Effector memory CD4-positive, alpha-beta T cell (primary cell): ENCODE results near the gene PDE3B.

Experiments
- DNase-seq, 3 donors: peaks; one replicate each; pipeline ENCODE4 v3.0.0-alpha.2; 2020
- H3K27ac ChIP-seq: 2 replicates; pipeline ENCODE4 v1.7.0; 2013; ENCODE audit warnings: mild to moderate bottlenecking, low read length, moderate library complexity; ENCODE audit not compliant: insufficient read depth, poor library complexity, severe bottlenecking
- H3K27me3 ChIP-seq: replicated peaks from 2 replicates; pipeline ENCODE4 v1.7.0; 2013; ENCODE audit warnings: mild to moderate bottlenecking, low read length; ENCODE audit not compliant: insufficient read depth, control insufficient read depth, poor library complexity, severe bottlenecking
- H3K36me3 ChIP-seq: 2 replicates; pipeline ENCODE4 v1.7.0; 2013; ENCODE audit warnings: mild to moderate bottlenecking, low read length, moderate library complexity; ENCODE audit not compliant: control insufficient read depth, insufficient read depth
- H3K4me1 ChIP-seq: 2 replicates; pipeline ENCODE4 v1.7.0; 2013; ENCODE audit warnings: low read length, mild to moderate bottlenecking; ENCODE audit not compliant: control insufficient read depth, insufficient read depth, poor library complexity, severe bottlenecking
- H3K4me3 ChIP-seq: 2 replicates; pipeline ENCODE4 v1.7.0; 2013; ENCODE audit warnings: low read length, low read depth, mild to moderate bottlenecking; ENCODE audit not compliant: insufficient read depth, poor library complexity, severe bottlenecking
- H3K9me3 ChIP-seq: 2 replicates; pipeline ENCODE4 v1.7.0; 2013; ENCODE audit warnings: mild to moderate bottlenecking, low read length, moderate library complexity; ENCODE audit not compliant: control insufficient read depth

PDE3B gene

DNA sequence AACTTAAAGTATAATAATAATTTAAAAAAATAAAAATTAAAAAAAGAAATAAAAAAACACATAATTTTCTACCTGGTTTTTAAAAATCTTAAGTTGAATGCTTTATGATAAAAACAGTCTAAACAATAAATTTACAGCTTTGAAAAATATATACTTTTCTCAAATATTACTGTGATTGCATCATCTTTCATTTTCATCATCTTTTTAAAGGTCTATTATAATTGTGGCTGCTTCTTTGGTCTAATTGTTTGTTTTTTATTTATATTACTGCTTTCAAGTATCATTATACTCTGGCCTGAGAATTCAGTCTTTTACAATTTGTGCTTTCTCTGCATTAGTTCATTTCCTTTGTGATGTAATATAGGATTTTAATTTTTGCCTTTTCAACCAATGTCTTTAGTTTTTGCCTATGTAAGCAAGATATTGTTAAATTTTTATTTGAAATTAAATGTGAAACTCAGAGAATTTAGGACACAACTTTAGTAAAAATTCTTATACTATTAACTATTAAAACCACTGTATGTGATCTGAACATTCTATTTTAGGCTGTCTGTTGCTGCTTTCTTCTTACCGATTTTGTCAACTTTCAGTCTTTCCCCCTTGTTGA is 241.2 kb downstream of the PDE3B start:
- Histone ChIP-seq H3K27me3 (no peaks in the 10 kb centered on the region), H3K4me1 (peaks cover 4% of the 10 kb centered on the region), H3K9me3 (no peaks in the 10 kb centered on the region), H3K4me3 (no peak overlapping the region), H3K27ac (no peak overlapping the region), H3K36me3 (no peaks in the 10 kb centered on the region)
- DNase-seq, result no peak

DNA sequence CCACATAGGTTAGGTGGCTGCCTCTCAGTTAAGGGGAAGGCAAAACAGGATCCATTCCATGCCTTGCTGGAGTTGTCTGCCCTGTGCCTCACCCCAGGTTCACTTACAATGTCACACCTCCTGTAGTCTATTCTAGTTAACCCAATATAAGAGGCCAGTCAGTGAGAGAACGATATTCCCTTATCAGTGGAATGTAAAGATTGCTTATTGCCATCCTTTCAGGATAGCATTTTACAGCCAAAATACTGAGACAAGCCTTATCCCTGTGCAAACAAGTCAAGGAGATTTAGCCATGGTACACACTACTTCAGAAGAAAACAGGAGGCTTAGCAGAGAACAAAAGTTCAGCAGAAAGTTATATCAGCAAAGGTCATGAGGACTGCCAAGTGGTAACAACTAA is 242.9 kb downstream of the PDE3B start:
- Histone ChIP-seq H3K4me3 (no peak overlapping the region), H3K27ac (no peak overlapping the region), H3K27me3 (no peaks in the 10 kb centered on the region), H3K9me3 (no peaks in the 10 kb centered on the region), H3K36me3 (no peaks in the 10 kb centered on the region), H3K4me1 (peaks cover 4% of the 10 kb centered on the region)
- DNase-seq, result no peak

DNA sequence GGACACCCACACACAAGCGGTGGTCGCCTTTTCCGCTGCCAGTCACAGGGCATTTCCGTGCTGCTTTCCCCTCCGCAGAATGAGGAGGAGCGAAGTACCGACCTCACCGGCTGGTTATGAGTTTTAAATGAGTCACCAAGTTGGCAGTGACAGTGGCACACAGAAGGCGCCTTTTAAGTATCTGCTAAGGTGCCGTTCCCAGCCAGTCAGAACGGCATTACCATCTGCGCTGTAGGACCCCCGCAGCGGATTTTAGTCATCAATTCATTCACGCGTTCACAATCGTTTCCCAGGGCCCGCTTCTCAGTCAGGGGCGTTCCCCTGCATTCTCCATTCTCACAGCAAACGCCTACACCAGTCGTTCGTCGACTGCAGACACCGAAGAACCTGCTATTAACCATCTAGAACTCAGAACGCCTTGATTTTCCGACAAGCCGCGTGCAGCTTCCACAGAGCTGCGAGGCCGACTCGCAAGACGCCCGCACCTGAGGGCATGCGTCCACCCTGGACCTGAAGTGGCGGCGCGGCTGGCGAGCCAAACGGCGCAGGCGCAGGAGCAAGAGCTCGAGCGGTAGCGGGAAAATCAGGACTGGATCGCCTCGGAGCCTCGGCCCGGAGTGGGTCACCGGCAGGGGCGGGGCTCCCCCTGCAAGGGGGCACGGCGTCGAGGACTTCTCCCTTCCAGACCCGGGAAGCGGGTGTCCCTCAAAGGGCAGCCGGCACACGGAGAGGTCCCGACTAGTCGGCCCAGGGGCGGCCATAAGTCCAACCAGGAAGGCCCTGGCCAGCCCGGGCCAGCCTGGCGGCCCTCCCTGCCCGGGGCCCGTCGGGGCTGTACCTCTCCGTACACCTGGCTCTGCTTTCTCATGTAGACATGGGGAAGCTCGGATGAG is 247.8 kb downstream of the PDE3B start:
- H3K27ac ChIP-seq, result peak overlapping the region; percentile 87
- H3K4me3 ChIP-seq, result peak overlapping the region; percentile 70
- no peaks in the 10 kb centered on the region for H3K9me3 ChIP-seq
- no peaks in the 10 kb centered on the region for H3K27me3 ChIP-seq
- peaks cover 6% of the 10 kb centered on the region for H3K4me1 ChIP-seq
- H3K36me3 ChIP-seq, result no peaks in the 10 kb centered on the region
- peak; percentile 76 to 84 (median 77) for DNase-seq

DNA sequence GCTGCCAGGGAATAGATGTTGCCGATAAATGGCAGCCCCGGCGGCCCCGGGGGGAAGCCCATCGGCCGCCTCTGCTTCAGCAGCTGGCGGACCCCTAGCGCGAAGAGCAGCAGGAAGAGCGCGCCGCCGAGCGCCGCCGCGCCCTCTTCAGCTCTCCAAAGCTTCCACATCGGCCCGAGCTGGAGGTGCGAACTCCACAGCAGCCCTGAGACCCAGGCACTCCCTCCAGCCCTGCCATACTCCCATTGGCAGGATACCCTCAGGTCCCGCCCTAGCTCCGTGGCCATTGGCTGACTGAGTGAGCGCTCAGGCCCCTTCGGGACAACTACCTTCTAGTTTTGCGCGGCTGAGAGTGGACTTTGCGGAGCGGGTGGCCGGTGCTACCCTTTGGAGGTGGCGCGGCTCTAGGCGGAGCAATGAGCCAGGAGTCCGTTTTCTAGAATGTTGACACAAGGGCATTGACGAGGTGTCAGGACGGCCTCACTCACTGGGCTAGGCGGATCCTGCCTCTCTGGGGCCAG is 248.5 kb downstream of the PDE3B start, which contains the start of gene CYP2R1:
Gene CYP2R1, minus strand, starts transcription at position 196 of the 521 bp plus-strand sequence. Its CDS starts 26 bp downstream, at position 170.
- Histone ChIP-seq H3K27ac (peak within 1 kb of the TSS; percentile 87), H3K4me1 (peaks cover 6% of the 10 kb centered on the region), H3K9me3 (no peaks in the 10 kb centered on the region), H3K27me3 (no peaks in the 10 kb centered on the region), H3K36me3 (no peaks in the 10 kb centered on the region), H3K4me3 (peak within 1 kb of the TSS; percentile 70)
- DNase-seq, result peak; percentile 77 to 89 (median 86)

DNA sequence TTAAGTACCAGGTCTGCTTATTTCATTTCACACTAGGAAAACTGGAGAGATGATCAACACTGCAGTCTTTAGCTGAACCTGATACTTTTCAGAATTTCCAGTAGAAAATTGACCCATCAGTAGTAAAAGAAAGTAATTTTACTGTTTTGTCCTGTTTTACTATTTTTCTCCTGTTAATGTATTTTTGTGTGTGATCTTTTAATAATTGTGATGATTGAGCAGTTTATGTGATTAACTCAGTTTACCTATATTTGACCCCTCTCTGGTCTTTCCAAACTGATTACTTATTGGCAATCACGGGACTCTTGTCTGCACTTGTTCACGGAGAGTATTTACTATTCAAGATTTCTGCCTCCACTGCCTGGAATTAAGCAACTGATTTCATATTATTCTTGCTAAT is 249.0 kb downstream of the PDE3B start:
- no peak for DNase-seq
- Histone ChIP-seq H3K9me3 (no peaks in the 10 kb centered on the region), H3K36me3 (no peaks in the 10 kb centered on the region), H3K27ac (peak overlapping the region; percentile 87), H3K4me3 (peak overlapping the region; percentile 70), H3K27me3 (no peaks in the 10 kb centered on the region), H3K4me1 (peaks cover 6% of the 10 kb centered on the region)

DNA sequence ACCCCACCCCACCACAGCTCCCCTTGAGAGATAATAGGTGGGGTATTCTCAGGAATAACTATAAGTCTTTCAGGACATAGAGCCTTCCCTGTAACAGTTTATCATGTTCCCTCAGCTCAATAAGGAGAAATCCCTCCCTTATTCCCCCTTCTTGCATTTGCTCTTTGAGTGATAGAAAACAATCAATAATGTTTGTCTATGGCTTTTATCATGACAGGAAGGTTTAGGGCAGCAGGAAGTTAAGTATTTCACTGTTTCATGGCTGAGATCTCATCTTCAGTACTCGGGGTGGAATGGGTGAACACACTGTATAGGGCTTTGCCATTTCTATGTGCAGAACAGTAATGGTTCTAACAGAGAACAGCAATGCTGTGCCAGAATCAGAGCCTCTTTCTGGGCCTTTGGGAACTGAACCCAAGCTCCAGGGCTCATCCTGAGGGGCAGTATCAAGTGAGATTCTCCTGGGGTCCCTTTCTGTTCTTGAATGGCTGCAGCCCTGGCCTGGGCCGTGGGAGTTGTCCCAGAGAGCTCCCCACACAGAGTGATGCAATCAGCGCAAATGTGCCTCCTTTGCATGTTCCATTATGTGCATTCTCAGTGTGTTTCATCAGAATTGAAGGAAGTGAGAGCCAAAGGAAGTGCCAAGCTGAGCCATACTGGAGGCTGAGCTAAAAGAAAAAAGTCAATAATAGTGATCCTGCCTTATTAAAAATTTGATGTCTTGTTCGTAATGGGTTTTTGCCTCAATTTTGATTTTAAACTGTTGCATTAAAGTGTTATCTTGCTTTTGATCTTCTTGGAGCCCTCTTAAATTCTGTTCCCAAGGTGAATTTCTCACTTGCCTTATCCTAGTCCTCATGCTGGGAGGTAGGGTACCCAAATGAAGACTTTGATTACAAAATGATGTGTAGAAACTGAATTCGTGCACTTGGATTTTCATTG is 251.3 kb downstream of the PDE3B start:
- DNase-seq, result no peak
- no peak overlapping the region for H3K27ac ChIP-seq
- no peaks in the 10 kb centered on the region for H3K27me3 ChIP-seq
- no peaks in the 10 kb centered on the region for H3K36me3 ChIP-seq
- no peak overlapping the region for H3K4me3 ChIP-seq
- H3K9me3 ChIP-seq, result no peaks in the 10 kb centered on the region
- H3K4me1 ChIP-seq, result peaks cover 2% of the 10 kb centered on the region

DNA sequence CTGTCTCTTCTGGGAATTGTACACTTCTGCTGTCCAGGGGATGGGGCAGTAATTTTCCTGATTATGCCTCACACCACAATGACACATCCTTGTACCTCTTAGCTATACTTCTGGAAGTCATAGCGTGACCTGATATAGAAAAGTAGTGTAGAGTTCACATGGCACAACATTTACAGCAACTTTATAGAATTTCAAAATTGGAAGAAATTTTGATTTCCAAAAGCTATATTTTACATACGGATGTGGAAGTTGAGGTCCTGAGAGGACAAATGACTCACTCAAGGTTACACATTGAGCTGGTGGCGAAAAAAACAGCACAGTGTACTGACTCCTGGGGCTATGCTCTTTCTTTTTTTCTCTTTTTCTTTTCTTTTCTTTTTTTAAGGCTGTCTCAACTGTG is 254.8 kb downstream of the PDE3B start:
- H3K4me3 ChIP-seq, result no peak overlapping the region
- H3K27ac ChIP-seq, result no peak overlapping the region
- no peak for DNase-seq
- no peaks in the 10 kb centered on the region for H3K4me1 ChIP-seq
- no peaks in the 10 kb centered on the region for H3K36me3 ChIP-seq
- no peaks in the 10 kb centered on the region for H3K9me3 ChIP-seq
- no peaks in the 10 kb centered on the region for H3K27me3 ChIP-seq

DNA sequence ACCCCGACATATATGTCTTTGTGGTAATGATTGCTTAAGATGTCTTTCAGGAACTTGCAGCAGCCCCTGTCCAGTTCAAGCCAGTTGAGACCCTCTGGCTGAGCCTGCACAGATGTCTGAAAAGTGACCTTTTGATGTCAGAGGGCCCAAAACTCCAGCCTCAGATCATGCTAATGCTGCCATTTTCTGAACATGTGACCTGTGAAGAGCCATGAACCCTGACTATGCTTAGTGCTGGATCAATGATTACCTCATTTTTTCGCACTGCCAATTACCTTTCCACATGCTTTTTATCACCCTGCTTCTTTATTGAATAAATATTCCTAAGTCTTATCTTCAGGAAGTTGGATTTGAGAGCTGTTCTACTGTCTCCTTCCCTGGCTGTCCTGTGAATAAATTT is 255.3 kb downstream of the PDE3B start:
- no peaks in the 10 kb centered on the region for H3K4me1 ChIP-seq
- DNase-seq, result no peak
- H3K27me3 ChIP-seq, result no peaks in the 10 kb centered on the region
- H3K4me3 ChIP-seq, result no peak overlapping the region
- no peak overlapping the region for H3K27ac ChIP-seq
- H3K36me3 ChIP-seq, result no peaks in the 10 kb centered on the region
- no peaks in the 10 kb centered on the region for H3K9me3 ChIP-seq

DNA sequence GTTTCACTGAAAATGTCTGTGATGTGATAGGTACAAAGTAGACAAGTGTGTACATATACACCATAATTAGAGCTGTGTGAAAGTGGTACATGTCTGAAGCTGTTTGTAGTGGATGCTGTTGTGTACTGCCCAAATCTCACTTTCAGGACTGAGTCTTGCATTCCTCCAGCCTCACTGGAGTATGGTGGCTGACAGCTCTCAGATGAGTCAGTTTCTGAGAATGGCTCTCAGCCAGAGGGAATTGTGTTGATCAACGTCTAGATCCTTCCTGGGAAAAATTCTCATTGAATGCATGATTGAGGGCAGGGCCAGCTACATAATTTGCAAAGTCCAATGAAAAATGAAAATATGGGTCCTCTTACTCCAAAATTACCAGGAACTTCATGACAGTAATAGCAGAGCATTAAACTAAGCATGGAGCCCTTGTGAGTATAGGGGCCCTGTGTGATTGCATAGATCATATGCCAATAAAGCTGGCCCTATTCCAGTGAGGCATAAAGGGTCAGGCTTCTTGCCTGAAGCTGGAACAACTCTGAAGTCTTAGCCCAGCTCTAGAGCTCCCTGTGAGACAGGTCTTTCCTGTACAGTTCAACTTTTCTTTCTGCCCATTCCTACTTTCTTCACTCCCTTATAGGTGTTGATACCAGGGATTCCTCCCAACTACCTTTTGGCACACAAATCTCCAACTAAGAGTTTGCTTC is 259.2 kb downstream of the PDE3B start:
- DNase-seq, result no peak
- Histone ChIP-seq H3K4me1 (peaks cover 16% of the 10 kb centered on the region), H3K27ac (no peak overlapping the region)

More for the DNA sequence above, 259.2 kb downstream of the PDE3B start:
- H3K9me3 ChIP-seq, result no peaks in the 10 kb centered on the region
- H3K4me3 ChIP-seq, result no peak overlapping the region
- no peaks in the 10 kb centered on the region for H3K27me3 ChIP-seq
- H3K36me3 ChIP-seq, result no peaks in the 10 kb centered on the region
